Measurements from ENCODE around the gene TMEM269.

GRCh38 chr1:42784946-42785693 lies at the start of gene TMEM269:
- TF ChIP-seq EZH2 (IDR thresholded peaks at IDR 0.05; ENCODE audit: low read depth): no peak
- TF ChIP-seq, protein P1, sequence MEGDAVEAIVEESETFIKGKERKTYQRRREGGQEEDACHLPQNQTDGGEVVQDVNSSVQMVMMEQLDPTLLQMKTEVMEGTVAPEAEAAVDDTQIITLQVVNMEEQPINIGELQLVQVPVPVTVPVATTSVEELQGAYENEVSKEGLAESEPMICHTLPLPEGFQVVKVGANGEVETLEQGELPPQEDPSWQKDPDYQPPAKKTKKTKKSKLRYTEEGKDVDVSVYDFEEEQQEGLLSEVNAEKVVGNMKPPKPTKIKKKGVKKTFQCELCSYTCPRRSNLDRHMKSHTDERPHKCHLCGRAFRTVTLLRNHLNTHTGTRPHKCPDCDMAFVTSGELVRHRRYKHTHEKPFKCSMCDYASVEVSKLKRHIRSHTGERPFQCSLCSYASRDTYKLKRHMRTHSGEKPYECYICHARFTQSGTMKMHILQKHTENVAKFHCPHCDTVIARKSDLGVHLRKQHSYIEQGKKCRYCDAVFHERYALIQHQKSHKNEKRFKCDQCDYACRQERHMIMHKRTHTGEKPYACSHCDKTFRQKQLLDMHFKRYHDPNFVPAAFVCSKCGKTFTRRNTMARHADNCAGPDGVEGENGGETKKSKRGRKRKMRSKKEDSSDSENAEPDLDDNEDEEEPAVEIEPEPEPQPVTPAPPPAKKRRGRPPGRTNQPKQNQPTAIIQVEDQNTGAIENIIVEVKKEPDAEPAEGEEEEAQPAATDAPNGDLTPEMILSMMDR (conservative IDR thresholded peaks at IDR 0.05): no peak
